OCI-LY7 (cell line): Measurements from ENCODE around the gene MTFMT. TPM values are rescaled to one million over a fixed set of nuclear protein-coding genes. Genes with fewer than 3 reads are reported as not detected.

Source experiments
- BruUV-seq: library from RNA; stranded (reverse); fragments of 400-500 nt; replicated peaks from 2 replicates; lab custom pipeline; 2021; lab: Mats Ljungman, UMichigan
- CTCF ChIA-PET: fragments of 300-600 bp; sonication (Branson Sonifier 250); formaldehyde crosslinking; loops from one replicate; lab custom pipeline; 2022; ENCODE audit warnings: antibody characterized with exemption; ENCODE audit not compliant: unreplicated experiment; lab: Charles Lee
- POLR2A ChIA-PET: fragments of 300-600 bp; sonication (Branson Sonifier 250); formaldehyde crosslinking; loops from one replicate; lab custom pipeline; 2022; ENCODE audit warnings: antibody characterized with exemption; lab: Charles Lee
- DNase-seq: peaks from one replicate; pipeline ENCODE4 v3.0.0-alpha.2; 2015; ENCODE audit warnings: low spot score
- H2AFZ ChIP-seq: fragments of 200-600 bp; sonication (generic), shearing (Covaris generic); 2 replicates; pipeline ENCODE4 v1.6.1; 2014; ENCODE audit warnings: mild to moderate bottlenecking, antibody characterized with exemption, low read length, moderate library complexity
- H3K27ac ChIP-seq: fragments of 200-600 bp; sonication (generic); 2 replicates; pipeline ENCODE4 v1.5.1; 2014; ENCODE audit warnings: mixed run types, low read depth, mild to moderate bottlenecking, moderate library complexity, low read length, inconsistent platforms; ENCODE audit not compliant: poor library complexity, severe bottlenecking
- H3K36me3 ChIP-seq: fragments of 200-600 bp; sonication (generic); 2 replicates; pipeline ENCODE4 v1.6.1; 2014; ENCODE audit warnings: mild to moderate bottlenecking, antibody characterized with exemption, low read length, moderate library complexity, mixed read lengths; ENCODE audit not compliant: insufficient read depth
- H3K4me1 ChIP-seq: fragments of 200-600 bp; sonication (generic); 2 replicates; pipeline ENCODE4 v1.5.1; 2014; ENCODE audit warnings: mild to moderate bottlenecking, low read length; ENCODE audit not compliant: insufficient read depth, poor library complexity, severe bottlenecking
- H3K4me2 ChIP-seq: fragments of 200-600 bp; sonication (generic); 2 replicates; pipeline ENCODE4 v1.6.1; 2014; ENCODE audit warnings: mild to moderate bottlenecking, low read length
- H3K4me3 ChIP-seq: fragments of 200-600 bp; sonication (generic); 2 replicates; pipeline ENCODE4 v1.5.1; 2014; ENCODE audit warnings: mild to moderate bottlenecking, low read depth, low read length; ENCODE audit not compliant: poor library complexity, severe bottlenecking
- H3K79me2 ChIP-seq: fragments of 200-600 bp; sonication (generic); 2 replicates; pipeline ENCODE4 v1.6.1; 2016; ENCODE audit warnings: low read depth, mild to moderate bottlenecking, low read length, moderate library complexity, mixed read lengths; ENCODE audit not compliant: insufficient read depth
- H3K9me2 ChIP-seq: fragments of 200-600 bp; sonication (generic); 2 replicates; pipeline ENCODE4 v1.6.1; 2016; ENCODE audit warnings: mild to moderate bottlenecking, low read length, mixed read lengths; ENCODE audit not compliant: insufficient read depth
- H3K9me3 ChIP-seq: fragments of 200-600 bp; sonication (generic); 2 replicates; pipeline ENCODE4 v1.6.1; 2014; ENCODE audit warnings: mild to moderate bottlenecking, mixed run types, low read length, mixed read lengths
- H4K20me1 ChIP-seq: fragments of 200-600 bp; sonication (generic); 2 replicates; pipeline ENCODE4 v1.6.1; 2014; ENCODE audit warnings: mild to moderate bottlenecking, antibody characterized with exemption, low read length, moderate library complexity, mixed read lengths; ENCODE audit not compliant: insufficient read depth
- CTCF ChIP-seq: fragments of 200-600 bp; sonication (generic); conservative IDR thresholded peaks from 2 replicates; pipeline ENCODE4 v1.5.1; 2014; ENCODE audit warnings: mild to moderate bottlenecking, antibody characterized with exemption, low read length, moderate library complexity, mixed read lengths
- EZH2phosphoT487 ChIP-seq: fragments of 200-600 bp; sonication (generic); IDR thresholded peaks from 2 replicates; pipeline ENCODE4 v1.6.1; 2018; ENCODE audit warnings: low read depth, borderline replicate concordance, mild to moderate bottlenecking, mixed run types, antibody characterized with exemption, low read length, moderate library complexity, mixed read lengths
- intact Hi-C: fragments of 100-400 bp; cut with micrococcal nuclease; formaldehyde crosslinking; loops from one replicate; pipeline ENCODE4 v1.10.0; 2022; ENCODE audit not compliant: unreplicated experiment
- total RNA-seq, 2 experiments: library from RNA; depleted of rRNA in 1 of 2; stranded (reverse); fragments of >200 nt in 1 of 2; shearing (Covaris generic) in 1 of 2; gene quantifications; 2 replicates each; pipeline ENCODE4 v1.2.3, GENCODE V29; 2014 to 2022

MTFMT gene
- total RNA-seq, 2 experiments from 2014 or later: 9.7 to 19.0 TPM

GRCh38 chr15:64991536-64992135 is 37.8 kb downstream of the MTFMT start:
- Histone ChIP-seq H3K4me3 (no peak overlapping the region), H2AFZ (no peak overlapping the region), H3K27ac (no peak overlapping the region), H3K36me3 (peaks cover 9% of the 10 kb centered on the region; the same call in 1 of the 2 replicates), H3K4me2 (no peak overlapping the region), H3K9me2 (no peaks in the 10 kb centered on the region), H4K20me1 (no peaks in the 10 kb centered on the region), H3K9me3 (no peaks in the 10 kb centered on the region), H3K79me2 (peaks cover 24% of the 10 kb centered on the region; the same call in 1 of the 2 replicates), H3K4me1 (peaks cover 26% of the 10 kb centered on the region)
- no TSS peak for BruUV-seq
- CTCF ChIA-PET: no interaction called here
- intact Hi-C loops: no loop called here
- no peak for DNase-seq
- POLR2A ChIA-PET: no interaction called here
- TF ChIP-seq CTCF (no peak), EZH2phosphoT487 (no peak)

- CTCF ChIA-PET: no interaction called here
- peak overlapping the region; percentile 79 for H2AFZ ChIP-seq
- no peak for DNase-seq
- H3K9me2 ChIP-seq: no peaks in the 10 kb centered on the region
- H4K20me1 ChIP-seq: no peaks in the 10 kb centered on the region
- H3K27ac ChIP-seq: peak overlapping the region; percentile 38
- TF ChIP-seq EZH2phosphoT487: no peak
- TF ChIP-seq CTCF: no peak
- peaks cover 34% of the 10 kb centered on the region for H3K4me1 ChIP-seq
- no TSS peak for BruUV-seq
- peaks cover 33% of the 10 kb centered on the region; the same call in 1 of the 2 replicates for H3K79me2 ChIP-seq
- no peaks in the 10 kb centered on the region for H3K9me3 ChIP-seq
- H3K36me3 ChIP-seq: peaks cover 15% of the 10 kb centered on the region; the same call in 1 of the 2 replicates
- peak overlapping the region; percentile 98 for H3K4me3 ChIP-seq
- POLR2A ChIA-PET: no interaction called here
- H3K4me2 ChIP-seq: peak overlapping the region; percentile 70
- intact Hi-C loops: no loop called here
Observed at GRCh38 chr15:64990168-64990470, 39.3 kb downstream of the MTFMT start.
